ENCODE data around the gene SPATA32. TPM values are rescaled to one million over a fixed set of nuclear protein-coding genes. Genes with fewer than 3 reads are reported as not detected.

The SPATA32 gene
- total and polyA plus RNA-seq, 2 experiments from 2014 or later, result not detected

DNA sequence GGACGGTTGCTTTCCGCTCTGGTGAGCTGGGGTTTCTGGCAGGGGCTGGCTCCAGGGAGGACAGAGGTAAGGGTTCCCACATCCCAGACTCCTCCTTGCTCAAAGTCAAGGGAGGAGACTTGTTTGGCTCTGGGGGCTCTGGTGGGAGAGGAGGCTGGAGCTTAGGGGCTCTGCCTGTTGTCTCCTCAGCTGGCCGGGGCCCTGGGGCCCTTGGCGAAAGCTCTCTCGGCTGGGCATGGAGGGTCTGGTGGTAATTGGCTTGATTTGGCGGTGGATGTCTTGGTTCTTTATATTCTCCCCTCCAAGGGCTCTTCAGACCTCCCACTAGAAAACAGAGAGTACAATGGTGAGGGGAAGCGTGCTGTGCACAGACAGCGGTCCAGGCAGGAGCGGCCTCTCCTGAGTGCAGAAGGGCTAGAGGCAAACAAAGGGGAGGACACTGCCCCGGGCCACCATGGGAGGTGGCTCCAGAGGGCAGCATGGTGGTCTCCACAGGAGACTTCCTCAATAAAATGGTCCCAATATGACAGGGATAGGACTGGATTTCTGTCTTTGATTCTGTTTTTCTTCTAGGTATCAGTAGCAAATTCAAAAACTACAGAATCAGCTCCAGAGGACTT is 5.7 kb upstream of the SPATA32 start (continued):
- no peak for TF ChIP-seq ZNF462 (CRISPR knock-in tag; IDR thresholded peaks at IDR 0.05)
- TF ChIP-seq EZH2 (IDR thresholded peaks at IDR 0.05; ENCODE audit: low read depth, unreplicated experiment), result no peak
- no peak for TF ChIP-seq REST (IDR thresholded peaks at IDR 0.05; ENCODE audit: unreplicated experiment)
- no peak for TF ChIP-seq ETS1 (IDR thresholded peaks at IDR 0.05)
- no peak for TF ChIP-seq NANOG (IDR thresholded peaks at IDR 0.05; ENCODE audit: borderline replicate concordance)
